Inflammatory macrophage treated with lipopolysaccharide for 4 hours (primary cell): ENCODE results near the gene SIX6.
"Not testable (repeated sequence)": the region's sequence is repeated elsewhere in the genome, so short reads cannot be mapped to it uniquely, and the experiment has no call there.

Experiments used
- DNase-seq: peaks from one replicate; pipeline ENCODE4 v3.0.0-alpha.2; 2020

The SIX6 gene

DNA sequence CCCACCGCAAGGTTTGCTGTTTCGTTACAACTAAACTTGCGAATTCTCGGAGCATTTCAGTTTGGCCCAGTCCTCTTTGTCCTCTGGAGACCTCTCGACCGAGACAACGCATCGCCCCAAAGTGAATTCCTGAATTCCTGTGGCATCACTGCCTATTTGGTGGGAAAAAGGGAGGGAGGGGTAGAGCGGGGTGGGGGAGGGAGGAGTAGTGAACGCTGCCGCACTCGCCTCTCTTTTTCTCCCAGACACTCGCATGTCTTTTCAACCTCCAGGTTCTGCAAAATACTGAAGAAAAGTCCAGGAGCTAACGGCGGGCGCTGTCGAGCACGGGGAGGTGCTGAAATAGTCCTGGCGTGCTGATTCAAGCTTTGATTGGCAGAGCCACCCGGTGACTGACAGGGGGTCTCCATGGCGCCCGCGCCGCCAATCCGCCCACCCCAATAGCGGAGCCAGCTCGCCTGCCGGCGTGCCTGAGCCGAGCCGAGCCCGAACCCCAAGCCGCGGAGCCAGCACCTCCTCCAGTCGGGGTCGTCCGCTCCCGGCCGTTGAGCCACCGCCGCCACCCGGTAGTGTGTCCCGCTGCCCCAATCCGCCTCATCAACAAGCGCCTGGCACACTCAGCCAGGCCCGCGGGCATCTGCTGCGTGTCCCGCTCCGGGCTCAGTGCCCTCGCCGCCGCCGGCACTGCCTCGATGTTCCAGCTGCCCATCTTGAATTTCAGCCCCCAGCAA is at the start of gene SIX6:
Gene SIX6 (plus strand): TSS at position 440 of the 731 bp plus-strand sequence. CDS start 253 bp downstream, at position 693.
- no peak for DNase-seq

DNA sequence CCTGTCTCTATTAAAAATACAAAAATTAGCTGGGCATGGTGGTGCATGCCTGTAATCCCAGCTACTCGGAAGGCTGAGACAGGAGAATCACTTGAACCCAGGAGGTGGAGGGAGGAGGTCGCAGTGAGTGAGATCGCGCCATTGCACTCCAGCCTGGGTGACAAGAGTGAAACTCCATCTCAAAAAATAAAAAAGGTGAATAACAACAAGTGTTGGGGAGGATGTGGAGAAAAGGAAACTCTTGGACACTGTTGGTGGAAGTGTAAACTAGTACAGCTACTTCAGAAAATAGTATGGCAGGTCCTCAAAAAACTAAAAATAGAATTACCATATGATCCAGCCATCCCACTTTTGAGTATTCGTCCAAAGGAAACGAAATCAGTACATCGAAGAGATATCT is 28.7 kb upstream of the SIX6 start:
- DNase-seq, result not testable (repeated sequence)

DNA sequence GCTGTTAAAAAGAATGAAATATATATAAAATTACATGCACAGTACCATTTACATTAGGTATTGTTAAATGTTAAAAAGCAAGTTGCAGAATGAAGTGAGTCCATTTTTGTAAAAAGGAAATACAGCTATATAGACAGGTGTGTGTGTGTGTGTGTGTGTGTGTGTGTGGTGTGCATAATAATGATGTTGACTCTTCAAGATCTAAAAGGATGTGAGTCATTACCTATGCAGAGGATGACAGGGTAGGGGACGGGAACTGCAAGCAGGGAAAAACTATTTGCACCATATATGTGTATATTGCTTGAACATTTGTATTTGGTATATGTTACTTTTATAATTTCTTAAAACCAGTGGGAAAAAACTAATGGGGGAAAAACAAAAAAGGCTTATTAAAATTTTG is 26.2 kb upstream of the SIX6 start:
- DNase-seq, result no peak

DNA sequence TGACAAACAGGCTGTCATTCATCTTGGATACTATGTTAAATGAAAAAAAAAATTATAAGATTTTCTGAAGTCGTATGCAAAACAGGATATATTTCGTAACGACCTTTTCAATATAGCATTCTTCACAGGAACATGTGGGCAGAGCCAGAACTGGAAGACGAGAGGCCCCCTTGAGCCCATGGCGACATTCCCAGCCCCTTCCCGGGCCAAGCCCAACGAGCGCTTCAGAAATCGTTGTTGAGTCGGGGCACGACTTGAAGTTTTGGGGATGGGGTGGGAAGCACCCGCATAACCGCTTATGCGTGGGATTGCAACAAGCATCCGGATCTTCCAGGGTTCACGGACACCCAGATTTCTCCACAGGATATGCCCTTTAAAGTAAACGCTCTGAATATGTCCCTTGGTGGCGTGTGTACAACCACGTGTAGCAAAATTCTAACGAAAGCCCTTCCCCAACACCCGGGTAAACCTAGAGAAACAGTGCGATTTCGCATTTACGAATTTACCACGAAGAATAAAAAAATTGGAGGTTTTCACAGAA is 23.8 kb upstream of the SIX6 start:
- no peak for DNase-seq

DNA sequence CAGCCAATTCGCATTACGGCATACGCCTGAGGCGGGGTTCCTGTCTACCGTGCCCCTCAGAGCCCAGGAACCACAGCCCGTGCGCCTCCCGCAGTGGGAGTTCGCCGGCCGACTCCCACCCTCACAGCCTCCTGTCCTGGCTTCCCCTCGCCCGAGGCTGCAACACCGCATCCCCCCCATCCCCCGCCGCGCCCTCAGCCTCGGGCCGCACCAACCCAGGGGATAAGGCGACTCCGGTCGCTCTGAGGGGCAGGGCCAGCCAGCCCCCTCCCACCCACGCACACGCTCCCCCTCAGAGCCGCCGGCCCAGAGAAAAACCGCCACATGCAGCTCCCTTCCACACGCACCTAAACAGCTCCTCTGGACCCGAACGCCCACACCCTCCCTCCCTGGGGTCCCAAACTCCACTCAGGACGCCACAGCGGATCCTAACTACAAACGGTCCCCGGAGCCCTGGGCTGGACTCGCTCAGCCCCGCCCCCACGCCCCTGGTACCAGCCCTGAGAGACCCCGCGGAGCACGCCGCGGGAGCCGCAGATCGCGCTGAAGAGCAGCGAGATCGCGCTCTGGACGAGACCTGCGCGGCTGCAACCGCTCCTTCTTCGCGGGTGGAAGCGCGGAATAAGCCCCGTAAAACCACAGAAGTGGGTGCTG is 23.2 kb upstream of the SIX6 start, which contains the start of gene C14orf39:
Gene C14orf39 (minus strand): TSS at position 466 of the 654 bp plus-strand sequence. CDS start 985 bp downstream, outside the sequence.
- no peak for DNase-seq

DNA sequence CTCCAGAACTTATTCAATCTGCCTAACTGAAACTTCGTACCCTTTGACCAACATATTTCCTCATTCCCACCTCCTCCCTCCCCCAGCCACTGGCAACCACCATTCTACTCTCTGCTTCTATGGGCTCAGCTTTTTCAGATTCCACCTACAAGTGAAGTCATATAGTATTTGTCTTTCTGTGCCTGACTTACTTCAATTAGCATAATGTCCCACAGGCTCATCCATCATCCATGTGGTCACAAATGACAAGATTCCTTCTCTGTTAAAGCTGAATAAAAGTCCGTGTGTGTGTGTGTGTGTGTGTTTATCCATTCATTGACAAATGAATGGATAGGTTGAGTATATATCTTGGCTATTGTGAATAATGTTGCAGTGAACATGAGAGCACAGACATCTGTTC is 21.7 kb upstream of the SIX6 start:
- no peak for DNase-seq

DNA sequence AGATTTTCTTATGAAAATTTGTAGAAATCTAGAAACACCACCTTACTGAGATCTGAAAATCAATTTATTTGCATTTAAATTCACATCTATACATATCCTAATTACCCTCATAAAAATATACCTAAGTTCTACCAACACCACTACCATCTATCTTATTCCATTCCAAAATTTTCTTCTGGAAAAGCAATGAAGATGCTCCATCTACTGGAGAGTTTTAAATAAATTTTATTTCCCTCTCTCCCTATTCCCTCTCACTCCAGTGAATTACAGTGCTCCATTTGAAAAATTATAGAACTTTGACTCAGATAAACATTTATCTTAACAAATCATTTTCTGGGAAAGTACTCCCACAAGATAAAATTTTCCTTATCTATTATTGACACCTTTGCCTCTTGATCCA is 20.8 kb upstream of the SIX6 start:
- no peak for DNase-seq

DNA sequence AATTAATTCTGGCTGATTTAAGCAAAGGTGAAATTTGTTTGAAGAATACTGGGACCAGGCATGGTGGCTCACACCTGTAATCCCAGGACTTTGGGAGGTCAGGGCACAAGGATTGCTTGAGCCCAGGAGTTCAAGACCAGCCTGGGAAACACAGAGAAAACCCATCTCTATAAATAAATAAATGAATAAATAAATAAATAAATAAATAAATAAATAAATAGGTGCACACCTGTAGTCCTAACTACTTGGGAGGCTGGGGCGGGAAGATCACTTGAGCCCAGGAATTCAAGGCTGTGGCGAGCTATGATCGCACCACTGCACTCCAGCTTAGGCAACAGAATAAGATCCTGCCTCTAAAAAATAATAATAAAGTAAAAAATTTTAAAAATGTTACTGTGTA is 18.7 kb upstream of the SIX6 start:
- DNase-seq, result no peak

DNA sequence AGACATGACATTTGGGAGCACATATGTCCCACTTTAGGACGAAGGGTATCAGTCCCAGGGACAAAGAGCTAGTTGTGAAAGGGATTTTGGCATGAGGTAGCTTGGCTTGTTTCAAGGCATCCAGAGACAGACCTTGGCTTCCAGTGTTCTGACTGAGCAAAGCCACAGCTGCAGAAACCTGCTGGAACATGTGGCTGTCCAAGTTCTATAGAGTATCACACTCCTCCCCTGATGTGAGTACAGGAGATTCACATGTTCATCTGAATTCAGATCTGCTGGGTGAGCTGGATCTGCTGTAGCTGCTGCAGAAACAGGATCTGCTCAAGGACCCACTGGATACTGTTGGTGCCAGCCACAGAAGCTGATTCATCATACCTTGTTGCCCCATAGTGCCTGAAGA is 13.0 kb upstream of the SIX6 start:
- DNase-seq, result no peak

DNA sequence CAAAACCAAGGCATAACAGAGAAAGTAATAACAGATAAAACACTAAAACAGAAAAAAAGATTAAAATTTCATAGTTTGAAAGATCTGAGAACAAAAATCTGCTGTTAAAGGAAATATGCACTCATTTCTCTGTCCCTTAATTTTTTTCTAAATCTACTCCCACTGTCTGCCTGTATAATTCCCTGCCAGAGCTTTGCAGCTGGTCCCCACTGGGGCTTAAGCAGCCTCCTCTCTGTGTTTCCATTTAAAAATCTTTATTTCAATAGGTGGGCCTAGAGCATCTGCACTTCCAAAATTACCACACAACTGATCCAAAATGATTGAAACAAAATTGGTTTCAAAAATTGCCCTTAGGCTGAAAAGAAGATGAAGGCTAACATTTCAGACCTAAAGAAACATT is 6.4 kb upstream of the SIX6 start:
- DNase-seq, result no peak

DNA sequence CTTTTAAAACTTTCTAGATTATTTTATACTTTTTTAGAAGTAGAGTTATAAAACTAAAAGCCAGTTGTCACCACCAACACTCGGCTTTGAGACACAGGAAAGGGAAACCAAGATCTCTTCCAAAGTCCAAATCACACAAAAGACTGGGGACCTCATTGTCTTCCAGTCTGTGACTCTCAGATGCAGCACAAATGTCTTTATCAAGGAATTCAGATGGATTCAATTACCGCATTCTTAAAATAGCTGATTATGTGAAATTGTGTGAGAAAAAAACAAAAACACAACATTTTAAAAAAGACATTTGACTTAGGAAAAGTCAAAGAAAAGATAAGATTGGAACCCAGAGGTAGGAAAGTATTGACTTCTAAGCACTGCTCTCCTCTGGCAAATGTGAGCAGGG is 3.5 kb upstream of the SIX6 start:
- no peak for DNase-seq

DNA sequence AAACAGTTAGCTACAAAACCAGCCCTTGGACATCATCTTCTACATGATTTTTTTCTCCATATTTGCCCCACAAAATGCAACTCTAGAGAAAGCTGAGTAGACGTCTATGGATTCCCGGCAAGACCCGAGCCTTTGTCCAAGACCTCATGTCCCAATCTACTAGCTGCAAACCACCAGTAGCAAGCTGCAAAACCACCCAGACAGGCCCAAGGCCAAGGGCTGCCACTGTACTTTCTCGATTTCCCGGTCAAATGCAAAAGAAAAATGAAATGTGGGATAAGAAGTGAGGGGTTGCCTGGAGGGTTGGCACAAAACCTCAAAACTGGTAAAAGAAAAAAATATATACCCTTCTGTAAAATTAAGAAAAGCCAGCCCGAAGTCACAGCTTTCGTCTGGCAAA is 2.9 kb upstream of the SIX6 start:
- DNase-seq, result no peak

DNA sequence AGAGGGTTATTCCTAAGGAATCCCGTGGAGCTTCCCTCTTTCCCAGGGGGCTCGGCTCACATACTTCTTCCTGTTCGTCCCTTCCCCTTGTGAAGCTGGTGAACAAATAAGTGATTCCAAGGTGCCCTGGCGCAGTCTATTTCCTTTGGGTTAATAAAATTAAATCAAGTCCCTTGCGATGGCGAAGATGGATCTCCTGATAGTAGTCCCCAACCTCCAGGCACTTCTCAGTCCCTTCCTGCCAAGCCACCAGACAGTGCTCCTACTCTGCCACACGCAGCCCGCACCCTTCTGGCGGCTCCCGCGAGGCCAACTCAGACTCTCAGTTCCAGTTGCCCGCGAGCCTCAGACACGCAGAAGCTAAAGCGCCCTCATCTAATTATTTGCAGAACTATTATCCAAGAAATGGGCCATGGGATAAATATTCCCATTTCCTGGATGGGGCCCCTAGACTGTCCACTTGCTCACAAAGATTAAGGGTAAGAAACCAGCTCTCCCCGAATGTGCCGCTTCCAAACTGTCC is 2.4 kb upstream of the SIX6 start:
- no peak for DNase-seq

DNA sequence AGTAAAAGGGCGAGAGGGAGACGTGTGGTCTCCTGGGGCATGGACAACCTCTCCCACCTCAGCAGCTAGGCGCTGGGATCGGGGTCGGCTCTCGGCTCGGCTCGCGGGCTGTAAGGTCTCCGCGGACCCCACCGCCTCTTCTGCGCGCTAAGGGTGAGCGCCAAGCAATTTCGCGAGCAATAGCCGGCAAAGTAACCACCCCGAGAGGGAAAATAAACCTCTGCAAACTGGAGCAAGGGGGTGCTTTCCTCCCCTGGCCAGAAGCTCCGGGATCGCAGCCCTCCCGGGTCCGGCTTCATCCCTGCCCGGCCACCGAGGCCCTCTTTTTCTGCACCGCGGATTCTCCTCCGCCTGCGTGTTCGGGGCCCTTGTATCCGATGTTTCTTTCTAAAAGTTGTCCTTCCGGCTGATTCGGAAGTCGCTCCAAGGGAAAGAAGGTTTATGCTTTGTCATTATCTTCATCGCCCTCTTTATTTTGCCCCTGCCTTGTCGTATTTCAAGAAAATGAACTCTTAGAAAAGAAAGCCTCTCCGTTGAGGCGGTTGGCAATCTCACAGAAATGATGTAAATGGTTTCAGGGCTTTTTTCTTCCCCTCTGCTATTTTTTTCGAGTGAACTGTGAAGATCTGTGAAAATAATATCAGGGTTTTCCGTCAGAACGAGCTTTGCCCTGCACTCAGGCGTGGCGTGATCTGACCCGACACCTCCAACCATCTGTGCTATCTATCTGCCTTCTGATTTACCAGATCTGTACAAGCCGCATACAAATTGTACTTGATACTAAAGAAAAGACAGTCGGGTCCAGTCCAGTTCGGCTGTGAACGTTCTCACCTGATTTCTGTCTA is 1.7 kb upstream of the SIX6 start:
- DNase-seq, result no peak

DNA sequence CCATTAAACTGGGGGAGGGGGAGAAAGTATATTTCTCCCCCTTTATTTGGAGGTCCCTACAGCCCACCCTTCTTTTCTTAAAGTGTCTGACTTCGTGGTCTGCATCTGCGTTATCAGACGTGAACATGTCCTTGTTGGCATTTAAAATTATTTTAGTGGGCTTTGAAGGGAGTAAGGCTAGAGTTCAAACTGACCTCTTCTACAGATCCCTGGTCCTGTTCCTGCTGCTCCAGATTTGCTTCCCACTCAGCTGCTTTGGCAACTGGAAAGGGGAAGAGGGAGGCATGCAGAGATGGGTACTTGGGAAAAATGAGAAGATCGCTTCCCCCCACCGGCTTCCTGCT is 611 bp upstream of the SIX6 start:
- no peak for DNase-seq

DNA sequence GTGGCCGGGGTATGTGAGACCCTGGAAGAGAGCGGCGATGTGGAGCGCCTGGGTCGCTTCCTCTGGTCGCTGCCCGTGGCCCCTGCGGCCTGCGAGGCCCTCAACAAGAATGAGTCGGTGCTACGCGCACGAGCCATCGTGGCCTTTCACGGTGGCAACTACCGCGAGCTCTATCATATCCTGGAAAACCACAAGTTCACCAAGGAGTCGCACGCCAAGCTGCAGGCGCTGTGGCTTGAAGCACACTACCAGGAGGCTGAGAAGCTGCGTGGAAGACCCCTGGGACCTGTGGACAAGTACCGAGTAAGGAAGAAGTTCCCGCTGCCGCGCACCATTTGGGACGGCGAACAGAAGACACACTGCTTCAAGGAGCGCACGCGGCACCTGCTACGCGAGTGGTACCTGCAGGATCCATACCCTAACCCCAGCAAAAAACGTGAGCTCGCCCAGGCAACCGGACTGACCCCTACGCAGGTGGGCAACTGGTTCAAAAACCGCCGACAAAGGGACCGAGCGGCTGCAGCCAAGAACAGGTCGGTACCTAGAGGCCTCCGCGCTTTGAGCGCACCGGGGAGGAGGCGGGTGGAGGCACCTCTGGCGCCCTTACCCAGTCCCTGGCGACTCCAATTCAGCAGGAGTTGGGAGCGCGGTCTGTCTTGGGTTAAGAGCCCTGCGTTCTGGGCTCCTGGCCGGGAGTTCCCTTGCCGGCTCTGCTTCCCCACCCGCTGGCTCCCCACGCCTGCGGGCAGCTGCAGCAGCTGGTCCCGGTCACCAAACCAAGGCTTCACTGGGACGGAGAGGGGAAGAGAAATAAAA is 700 bp downstream of the SIX6 start:
- no peak for DNase-seq

DNA sequence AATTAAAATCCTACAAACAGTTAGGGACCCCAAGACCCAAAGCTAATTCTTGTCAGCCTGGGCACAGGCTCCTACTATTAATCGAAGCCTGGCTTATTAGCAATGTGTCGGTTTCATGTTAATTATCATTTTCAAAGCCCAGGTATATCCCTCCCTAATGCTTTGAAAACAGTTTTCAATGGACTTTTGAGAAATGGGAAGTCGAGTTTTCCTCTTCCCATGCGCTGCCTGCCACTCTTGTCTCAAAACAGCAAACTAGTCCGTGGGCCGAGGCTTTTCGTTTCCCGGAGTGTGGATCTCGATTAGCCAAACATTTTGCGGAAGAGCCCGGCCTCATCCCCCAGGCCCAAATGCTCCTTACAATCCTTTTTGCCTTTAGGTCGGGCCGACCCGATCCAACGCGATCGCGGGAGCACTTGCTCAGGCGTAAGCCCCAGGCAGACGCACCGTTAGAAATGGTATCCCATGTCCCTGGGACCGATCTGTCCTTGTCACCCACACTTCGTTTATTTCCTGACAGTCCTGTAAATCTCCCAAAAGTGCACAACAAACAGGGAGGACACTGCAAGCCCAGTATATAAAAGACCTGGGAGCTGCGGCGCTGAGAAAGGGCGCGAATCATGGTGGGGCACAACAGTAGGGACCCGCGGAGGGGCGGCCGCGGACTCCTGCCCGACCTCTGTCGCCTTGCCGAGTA is 1.5 kb downstream of the SIX6 start:
- no peak for DNase-seq

DNA sequence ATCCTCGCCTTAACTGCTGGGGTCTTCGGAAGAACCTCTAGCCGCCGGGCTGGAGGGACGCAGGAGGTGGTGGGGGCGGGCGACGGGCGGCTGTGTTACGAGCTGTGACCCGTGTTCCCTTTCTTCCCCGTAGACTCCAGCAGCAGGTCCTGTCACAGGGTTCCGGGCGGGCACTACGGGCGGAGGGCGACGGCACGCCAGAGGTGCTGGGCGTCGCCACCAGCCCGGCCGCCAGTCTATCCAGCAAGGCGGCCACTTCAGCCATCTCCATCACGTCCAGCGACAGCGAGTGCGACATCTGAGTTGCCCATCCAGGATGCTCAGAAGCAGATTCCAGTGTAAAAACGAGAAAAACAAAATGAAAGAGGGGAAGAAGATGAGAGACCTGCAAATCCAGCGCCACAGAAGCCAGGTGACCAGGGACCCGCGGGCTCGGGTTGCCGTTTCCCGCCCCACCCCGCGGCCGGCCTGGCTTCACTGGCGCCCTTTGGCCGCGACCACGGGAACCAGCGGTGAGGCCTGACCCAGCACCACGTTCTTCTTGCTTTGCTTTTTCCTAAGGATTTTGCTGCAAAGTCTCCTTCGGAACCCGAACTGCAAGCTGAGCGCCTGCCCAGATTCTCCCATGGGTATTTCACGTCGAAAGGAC is 2.1 kb downstream of the SIX6 start:
- no peak for DNase-seq

DNA sequence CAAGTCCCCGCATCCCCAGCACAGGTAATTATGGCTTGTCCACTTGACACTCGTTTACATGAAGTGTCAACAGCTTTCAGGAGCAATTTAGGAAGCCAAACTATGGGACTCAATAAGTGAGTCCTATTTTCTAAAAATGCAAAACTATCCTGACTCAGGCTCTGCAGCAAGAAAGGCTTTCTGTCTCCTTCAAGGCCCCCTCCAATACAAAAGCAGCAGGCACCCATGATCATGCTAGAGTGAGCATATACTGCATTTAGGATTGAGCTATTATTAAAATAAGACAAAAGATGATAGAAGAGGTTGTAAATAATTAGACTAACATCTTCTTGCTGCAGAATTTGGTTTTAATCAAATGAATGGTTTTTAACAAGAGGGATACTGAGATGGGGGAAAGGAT is 3.2 kb downstream of the SIX6 start:
- DNase-seq, result no peak

DNA sequence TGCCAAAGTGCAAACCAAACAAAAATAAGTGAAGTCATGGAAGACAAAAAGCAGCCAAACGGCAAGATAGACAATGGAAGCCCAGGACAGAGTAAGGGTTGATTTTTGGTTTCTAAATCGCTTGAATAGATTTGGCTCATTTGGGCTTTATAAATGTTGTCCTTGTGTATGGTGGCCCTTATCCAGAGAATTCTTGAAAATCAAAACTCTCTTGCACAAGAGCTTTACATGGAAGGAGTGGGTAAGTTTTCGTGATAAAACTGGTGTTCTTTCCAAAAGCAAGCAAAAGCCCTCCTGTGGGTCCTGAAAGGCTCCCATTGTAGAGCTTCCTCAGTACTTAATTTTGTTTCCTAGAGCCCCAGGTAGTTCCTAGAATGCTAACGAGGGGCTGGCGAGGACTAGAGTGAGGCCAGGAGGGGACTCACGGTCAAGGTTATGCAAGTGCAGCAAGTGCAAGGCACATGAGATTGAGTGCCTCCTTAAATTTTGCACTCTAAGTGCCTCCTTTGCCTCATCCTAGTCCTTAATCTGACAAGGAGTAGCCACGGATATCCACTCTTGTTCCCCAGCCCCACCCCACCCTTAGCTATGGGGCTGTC is 4.1 kb downstream of the SIX6 start:
- no peak for DNase-seq

DNA sequence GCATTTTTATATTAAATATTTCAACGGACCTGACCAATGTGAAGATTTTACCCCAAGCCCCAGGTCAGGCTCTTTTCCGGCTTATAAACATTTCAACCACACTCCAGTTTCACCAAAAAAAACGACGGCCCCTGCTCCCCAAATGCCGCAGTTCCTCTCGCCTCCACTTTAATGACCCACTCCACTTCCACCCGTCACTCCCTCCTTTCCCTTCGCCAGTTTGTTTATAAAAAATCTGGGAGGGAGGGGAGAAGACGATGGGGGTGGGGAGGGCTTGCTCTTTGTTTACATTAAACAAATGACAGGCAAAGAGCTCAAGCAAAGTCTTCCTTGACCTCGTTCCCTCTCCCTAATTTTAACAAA is 5.4 kb downstream of the SIX6 start:
- DNase-seq, result no peak
